GM18499 (cell line): ENCODE results near the gene CSRNP3.
"Not testable (repeated sequence)": the region's sequence is repeated elsewhere in the genome, so short reads cannot be mapped to it uniquely, and the experiment has no call there.

Source experiments
- ATAC-seq: cut with Tn5 transposase; IDR thresholded peaks from one replicate; pipeline ENCODE4 v1.9.1; 2021; ENCODE audit warnings: moderate number of reproducible peaks; ENCODE audit not compliant: insufficient read depth, unreplicated experiment

CSRNP3 gene

DNA sequence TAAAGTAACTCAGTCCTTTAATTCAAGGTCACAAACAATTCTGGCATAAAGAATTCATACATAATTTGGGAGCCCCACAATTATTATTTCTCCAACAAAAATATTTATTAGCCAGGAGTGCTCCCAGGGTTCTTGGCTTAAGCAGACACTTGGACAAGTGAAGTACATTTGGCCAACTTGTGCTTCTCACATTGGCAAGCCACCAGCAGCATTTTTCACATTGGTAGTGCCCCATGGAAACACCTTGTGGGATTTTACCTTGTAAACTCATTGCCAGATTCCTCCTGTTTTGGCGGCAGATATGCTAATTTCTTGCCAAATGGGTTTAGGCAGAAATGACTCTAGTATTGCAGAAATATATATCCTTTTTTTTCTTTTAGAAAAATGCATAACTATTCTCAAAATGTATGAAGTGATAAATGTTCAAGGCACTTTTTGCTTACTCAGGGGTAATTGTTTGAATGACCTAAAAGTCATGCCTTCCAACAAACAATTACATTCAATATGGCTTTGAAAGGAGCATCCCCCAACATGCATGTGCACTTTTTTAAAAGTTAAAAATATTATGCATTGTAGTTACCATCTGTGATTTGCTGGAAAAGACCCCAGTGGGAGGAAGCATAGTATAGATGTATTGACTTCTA, 113.5 kb downstream of the CSRNP3 start:
- no peak for ATAC-seq

DNA sequence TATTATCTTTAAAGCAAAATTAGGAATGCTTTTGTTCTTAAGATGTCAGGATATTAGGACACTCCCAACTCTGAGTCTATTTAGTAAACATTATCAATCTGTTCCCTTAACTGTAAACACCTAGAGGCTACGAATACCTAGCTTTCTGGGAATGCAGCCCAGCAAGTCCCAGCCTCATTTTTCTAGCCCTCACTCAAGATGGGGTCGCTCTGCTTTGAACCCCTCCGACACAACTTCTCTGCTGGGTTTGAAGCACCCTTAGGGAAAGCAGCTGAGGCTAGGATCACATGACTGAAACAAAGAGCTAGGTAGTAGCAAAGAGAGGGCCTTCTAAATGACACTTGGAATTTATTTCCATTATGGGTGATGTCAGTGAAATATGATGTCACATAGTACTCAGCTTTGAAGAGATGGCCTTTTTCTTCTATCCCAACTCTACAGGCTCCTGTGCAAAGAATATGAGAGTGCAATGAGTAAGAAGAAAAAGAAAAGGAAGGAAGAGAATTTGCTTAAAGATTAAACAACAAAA, 114.7 kb downstream of the CSRNP3 start:
- no peak for ATAC-seq

DNA sequence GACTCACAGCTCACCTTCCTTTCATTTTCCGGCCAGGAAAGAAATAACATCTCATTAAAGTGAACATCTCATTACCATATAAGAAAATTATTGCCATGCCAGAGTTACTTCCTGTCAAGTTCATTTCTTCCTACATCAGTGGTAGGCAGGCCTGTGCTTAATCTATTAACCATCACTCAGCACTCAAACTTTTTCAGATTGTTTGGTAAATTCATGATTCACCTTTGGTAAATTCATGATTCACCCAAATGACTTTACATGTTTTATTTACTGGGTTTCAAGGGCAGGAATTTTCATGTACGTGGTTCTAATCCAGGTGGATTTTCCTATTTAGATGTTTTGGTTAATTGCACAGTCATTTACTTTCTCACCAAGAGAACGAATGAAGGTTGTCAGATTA, 116.5 kb downstream of the CSRNP3 start:
- ATAC-seq: no peak

DNA sequence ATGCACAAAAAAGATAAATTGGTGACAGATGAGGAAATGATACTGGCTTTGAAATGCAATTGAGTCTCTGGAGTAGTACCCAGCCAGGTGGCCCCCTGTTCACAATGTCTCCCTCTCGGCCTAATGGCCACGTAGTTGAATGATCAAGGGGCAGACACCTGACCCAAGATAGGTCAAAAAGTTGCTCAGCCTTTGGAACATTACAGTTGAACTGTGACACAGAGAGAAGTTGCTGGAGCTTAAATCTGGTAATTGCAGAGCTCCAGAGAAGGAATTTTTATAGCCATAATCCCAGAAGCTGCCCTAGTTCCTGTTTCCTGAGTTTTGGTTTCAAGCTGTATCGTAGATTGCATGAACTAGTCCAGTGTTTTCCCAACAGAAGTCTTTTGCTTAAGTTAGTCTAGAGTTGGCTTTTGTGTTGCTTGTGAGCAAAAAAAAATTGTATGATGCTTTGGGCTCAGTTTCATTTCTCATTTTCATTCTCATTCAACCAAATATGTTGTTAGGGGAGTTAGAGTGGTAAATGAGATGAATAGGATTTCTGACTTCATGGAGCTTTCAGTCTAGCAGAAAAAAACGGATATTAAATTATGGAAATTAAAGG, 117.9 kb downstream of the CSRNP3 start:
- ATAC-seq: peak; percentile 93

DNA sequence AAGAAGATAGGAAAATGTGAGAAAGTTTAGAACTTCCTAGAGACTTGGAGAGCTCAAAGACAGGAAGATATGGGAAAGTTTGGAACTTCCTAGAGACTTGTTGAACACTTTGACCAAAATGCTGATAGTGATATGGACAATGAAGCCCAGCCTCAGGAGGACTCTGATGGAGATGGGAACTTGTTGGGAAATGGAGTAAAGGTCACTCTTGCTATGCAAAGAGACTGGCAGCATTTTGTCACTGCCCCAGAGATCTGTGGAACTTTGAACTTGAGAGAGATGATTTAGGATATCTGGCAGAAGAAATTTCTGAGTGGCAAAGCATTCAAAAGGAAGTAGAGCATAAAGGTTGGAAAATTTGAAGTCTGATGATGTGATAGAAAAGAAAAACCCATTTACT, 121.5 kb downstream of the CSRNP3 start:
- ATAC-seq: not testable (repeated sequence)

DNA sequence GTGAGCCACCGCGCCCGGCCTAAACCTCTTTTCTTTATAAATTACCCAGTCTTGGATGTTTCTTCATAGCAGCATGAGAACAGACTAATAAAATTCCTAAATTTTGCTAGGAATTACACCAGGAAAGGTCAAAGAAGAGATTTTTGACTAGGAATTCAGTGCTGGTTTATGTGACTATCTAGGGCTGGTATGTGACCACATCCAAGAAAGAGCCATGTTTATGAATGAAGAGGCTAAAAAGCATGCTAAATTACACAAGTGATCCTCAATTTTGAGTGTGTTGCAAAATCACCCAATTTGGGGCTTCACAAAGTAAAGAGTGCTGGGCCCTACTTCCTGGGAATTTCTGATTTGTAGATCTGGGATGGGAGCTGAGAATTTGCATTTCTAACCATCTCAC, 123.6 kb downstream of the CSRNP3 start:
- ATAC-seq: no peak

DNA sequence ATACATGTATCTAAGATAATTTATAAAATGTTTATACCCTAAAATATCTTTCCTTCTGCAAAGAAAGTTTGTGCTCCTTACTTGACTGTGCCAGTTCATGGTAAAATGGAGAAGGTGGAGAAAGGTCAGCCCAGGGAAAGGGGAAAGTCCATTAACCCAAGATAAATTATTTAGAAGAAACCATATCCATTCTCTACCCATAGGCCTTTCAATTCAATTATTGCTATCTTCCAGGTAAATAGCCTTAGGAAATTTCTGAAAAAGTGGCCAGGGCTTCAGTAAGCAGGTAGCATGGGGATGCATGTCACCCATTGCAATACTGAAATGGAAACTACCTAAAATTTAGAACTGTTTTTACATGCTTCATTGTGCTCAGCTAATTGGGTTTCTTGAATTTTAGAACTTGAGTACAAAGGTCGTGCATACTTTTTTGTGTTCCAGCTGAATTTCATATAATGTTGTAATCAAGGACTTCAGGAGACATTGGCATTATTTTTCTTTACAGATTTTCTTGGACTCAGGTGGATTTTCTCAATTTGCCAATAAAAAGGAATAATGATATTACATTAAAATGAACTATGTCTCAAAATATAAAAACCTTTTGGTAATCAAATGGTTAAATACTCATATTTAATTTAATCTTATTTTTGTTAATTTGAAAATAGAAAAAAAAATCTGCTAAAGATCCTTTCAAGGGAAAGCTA, 124.9 kb downstream of the CSRNP3 start:
- ATAC-seq: peak; percentile 41

DNA sequence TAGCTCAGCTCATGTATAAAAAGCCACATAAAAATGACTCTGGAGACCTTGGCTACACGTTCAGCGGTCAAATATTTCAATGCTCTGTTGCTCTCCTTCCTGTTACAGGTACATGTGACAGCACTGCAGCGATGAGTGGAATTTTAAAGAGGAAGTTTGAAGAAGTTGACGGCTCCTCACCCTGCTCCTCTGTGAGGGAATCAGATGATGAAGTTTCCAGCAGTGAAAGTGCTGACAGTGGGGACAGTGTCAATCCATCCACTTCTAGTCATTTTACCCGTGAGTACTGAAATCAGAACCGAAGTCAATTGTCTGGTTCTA, 125.4 kb downstream of the CSRNP3 start:
- ATAC-seq: peak; percentile 89

DNA sequence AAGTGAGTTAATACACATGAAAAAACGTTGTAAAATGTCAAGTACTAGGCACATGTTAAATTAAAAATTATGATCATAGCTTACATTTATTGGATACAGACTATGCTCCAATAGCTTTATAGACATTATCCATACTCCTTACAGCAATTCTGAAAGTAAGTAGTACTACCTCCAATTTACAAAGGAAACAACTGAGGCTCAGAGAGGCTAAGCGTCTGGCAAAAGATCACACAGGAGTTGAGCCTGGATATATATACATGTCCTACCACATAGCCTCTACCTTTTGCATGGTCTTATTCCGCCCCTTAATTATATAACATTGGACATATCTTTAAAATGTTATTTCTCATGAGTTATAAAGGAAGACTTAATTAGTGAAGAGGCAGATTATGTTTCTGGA, 127.3 kb downstream of the CSRNP3 start:
- no peak for ATAC-seq

DNA sequence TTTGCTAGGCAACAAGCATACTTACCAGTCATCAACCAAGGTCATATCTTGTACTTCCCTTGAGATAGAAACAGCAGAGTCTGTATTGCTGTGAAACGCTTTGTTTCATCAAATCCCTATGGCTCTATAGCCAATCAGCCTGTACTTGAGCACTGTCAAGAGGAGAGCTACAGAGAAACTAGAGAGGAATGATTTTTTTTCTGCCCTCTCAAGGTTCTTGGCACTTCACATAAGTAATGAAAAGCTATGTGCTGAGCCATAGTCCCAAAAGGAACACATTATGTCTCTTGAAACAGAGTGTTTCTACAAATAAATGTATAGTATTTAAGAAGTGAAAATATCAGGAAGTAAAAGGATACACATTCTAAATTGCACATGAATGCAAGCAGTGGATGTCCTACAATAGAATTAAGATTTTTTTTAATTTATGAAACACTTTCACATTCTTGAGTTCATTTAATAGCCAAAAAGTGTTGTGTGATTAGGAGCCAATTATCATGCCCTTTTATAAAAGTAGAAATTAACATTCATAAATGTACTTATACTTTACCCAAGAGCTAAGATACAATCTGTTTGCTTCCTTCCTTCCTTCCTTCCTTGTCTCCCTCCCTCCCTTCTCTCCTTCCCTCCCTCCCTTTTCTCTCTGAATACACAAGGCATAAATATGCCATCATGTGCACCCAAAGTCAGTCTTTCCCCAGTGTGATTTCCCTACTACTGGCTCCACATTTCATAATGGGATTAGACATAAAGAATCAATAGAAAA, 131.8 kb downstream of the CSRNP3 start:
- ATAC-seq: no peak

DNA sequence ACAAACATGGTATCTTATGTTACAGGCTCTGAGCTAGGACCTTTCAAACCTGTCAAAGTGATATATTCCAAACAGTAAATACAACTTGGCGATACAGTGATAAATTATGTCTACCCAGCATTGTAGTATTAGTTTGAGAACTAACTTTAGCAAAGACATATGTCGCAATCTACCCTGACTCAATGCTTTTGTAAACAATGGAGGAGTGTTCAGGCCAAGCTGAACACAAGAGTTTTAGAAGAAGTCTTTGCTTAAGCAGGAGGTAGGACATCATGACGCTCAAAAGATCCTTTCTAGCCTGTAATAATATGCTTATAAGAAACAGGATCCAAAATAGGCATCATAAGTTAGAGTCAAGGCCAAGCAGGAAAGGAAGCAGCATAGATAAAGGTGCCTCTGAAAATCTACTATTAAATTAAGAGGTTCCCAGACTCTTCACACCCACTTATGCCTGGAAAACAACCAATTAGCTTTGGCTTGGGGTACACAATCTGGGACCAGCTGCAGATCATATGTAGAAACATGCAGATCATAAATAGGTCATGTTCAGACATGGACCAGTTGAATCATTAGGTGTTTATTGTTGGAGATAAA, 132.5 kb downstream of the CSRNP3 start:
- ATAC-seq: no peak

DNA sequence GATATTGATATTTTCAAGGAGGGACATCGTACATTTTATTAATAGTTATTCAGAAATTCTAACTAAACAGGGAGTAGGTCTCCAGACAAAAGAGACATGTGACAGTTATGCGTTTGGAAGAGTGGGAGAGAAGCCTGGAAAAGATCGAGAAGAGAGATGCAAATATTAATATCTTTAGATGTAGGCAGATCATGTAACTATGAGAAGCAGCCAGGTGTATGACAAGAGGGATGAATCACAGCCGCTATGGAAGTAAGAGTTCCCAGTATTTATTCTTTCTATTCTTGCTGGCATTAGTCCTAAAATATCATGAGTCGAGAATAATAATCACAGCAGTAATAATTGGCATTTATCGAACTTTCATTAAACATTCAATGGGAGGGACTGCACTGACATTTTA, 140.2 kb downstream of the CSRNP3 start:
- ATAC-seq: no peak

DNA sequence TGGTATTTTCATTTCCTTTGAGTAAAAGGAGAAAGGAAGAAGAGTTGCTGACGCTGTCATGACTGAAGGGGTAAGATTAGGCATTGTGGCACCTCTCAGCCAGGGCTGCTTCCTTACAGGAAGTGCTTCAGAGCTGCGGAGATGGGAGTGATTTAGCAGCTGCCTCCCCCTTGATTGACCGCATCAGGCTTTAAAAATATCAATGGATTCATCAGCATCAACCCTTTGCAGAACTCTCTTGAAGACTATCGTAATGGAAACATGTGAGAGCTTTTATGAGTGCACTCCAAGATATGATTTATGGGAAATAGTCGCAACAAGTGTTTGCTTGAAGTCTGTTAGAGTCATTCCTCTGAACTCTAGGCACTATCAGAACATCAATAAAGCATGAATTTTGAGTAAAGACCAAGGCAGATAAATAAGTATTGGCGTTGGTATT, 141.1 kb downstream of the CSRNP3 start:
- no peak for ATAC-seq

DNA sequence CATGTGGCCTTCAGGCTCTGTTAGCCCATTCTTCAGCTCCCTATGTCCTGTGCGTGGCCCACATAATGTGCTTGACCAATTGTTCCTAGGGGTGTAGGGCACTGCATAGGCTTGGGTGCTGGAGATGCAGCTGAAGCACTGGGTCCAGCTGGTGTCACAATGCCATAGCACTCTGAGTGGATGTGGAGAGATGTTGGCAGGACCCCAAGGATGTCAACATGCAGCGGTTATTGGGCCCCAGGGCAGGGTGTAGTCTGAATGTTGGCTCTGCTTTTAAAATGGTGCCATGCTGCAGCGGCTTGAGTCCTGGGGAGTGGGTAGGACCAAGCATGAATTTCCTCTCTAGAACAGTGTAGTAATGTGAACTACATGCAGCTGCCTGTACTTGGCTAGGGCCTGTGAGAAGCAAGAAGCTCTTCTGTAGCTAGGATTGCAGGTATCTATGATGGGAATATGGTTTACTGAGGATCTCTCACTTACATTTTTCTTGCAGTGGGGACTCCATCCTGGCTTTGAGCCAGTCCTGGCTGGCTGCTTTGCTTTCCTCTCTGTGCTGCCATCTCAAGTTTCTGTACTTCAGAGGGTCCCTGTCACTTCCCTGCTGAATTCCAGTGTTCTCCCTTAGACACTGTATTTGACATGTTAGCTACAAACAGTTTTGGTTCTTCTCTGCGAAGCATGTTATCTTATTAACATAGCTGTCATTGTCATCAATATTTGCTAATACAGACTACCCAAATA, 148.4 kb downstream of the CSRNP3 start:
- no peak for ATAC-seq

DNA sequence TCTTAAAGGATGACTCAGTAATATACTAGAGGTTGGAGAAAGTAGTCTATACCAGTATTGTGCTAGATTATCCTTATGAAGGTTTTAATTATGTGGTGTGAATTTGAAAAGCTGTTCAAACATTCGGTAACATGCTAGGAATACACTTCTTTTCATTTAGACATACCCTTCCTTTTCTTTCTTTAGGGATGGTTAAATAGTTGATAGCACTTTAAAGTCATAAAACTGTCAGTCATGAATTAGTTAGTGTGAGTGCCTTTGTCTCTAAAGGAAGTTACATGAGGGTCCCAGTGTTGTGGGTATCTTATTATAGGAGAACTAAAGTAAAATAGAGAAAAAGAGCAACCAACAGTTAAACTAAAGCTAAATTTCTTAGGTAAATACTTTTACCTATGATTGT, 149.3 kb downstream of the CSRNP3 start:
- no peak for ATAC-seq

DNA sequence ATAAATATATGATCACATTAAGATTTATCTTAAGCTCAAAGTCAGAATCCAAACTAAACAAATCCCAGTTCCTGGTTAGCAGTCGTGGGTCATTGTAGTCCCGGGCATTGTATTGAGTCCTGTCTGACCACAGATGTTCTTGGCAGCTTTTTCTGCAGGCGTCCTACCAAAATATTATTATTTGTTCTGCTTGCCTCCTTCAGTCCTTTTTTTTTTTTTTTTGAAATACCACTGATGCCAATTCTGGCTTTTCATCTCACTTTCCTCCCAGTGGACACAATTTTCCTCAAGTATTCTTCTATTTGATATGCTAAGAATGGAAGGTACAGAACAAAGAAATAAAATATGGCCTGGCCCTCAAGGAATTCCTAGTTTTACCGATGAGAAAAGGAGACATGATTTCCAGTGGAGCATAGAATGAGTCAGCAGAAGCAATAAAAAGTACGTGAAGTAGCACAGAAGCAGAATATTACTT, 151.6 kb downstream of the CSRNP3 start:
- no peak for ATAC-seq

DNA sequence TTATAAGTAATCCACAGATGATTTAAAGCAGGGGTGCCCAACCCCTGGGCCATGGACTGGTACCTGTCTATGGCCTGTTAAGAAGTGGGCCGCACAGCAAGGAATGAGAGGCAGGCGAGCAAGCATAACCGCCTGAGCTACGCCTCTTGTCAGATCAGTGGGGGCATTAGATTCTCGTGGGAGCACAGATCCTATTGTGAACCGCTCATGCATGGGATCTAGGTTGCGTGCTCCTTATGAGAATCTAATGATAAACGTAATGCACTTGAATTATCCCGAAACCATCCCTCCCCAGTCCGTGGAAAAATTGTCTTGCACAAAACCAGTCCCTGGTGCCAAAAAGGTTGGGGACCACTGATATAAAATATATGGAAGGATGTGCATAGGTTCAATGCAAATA, 153.7 kb downstream of the CSRNP3 start:
- ATAC-seq: no peak

DNA sequence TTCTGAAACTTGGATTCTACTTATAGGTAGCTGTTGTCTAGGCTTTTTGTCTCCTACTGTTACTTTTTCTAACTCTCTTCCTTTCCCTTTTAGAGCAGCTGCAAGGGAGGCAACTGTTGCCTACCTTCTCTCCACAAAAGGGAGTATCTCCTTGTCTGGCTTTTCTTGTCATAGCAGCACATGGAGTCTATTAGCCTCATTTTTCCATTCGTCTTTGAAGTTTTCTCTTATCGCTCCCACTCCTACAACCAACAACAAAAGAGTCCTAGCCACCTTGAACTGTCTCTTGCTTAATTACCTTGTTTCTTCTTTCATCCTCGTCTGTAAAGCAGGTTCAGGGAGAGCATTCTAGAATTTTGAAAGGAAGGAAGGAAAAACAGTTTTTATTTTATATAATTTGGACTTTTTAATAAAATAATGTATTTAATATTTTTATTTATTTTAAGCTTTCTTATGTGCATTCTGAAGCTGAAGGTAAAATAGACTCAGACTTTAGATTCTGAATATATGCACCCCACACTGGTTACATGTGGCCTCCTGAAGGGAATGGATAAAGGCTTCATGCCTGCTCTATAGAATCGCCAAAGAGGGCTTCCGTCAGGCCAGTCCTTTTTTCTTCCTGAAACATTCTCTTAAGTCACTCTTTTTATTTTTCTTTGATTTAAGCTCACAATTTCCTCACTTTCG, 154.4 kb downstream of the CSRNP3 start:
- no peak for ATAC-seq

DNA sequence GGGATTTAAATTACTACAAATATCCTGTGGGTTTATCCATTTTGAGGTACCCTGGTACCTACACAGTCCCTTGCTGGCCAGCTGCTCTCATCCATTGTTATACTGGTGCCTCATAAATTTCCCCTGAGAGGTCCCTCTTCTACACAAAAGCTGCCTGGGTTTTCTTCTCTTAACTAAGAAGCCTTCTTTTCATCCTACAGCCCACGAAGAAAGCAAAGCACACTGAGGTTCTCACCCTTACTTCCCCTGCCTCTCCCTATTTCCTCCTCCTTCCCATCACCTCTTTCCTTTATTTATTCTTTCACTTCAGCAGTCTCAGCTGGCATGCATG, 154.9 kb downstream of the CSRNP3 start:
- ATAC-seq: no peak
